GM21423 (cell line): ENCODE results near the gene STX1B.
"Not testable (repeated sequence)": the region's sequence is repeated elsewhere in the genome, so short reads cannot be mapped to it uniquely, and the experiment has no call there.

Experiments
- ATAC-seq: cut with Tn5 transposase; IDR thresholded peaks from one replicate; pipeline ENCODE4 v1.9.1; 2021; ENCODE audit warnings: mild to moderate bottlenecking, moderate library complexity; ENCODE audit not compliant: unreplicated experiment

Gene STX1B

DNA sequence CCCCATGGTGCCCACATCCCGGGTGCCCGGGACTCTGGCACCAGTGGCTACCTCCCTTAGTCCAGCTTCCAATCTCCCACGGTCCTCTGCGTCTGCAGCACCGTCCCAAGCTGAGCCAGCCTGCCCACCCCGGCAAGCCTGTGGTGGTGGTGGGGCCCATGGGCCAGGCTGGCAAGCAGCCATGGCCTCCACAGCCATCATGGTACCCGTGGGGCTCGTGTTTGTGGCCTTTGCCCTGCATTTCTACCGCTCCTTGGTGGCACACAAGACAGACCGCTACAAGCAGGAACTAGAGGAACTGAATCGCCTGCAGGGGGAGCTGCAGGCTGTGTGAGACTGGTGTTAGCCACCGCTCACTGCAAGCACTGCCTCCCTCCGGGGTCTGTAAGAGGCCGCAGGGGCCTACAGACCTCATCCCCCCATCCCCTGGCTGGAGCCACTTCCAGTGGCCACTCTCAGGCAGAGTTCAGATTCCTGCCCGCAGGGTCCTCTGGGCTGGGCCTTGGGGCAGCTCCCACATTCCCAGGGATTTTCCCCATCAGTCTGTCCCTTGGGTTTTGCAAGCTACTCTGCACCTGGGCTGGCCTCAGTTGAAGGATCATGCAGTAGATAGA lies 56.8 kb downstream of the STX1B start:
- ATAC-seq, result no peak

DNA sequence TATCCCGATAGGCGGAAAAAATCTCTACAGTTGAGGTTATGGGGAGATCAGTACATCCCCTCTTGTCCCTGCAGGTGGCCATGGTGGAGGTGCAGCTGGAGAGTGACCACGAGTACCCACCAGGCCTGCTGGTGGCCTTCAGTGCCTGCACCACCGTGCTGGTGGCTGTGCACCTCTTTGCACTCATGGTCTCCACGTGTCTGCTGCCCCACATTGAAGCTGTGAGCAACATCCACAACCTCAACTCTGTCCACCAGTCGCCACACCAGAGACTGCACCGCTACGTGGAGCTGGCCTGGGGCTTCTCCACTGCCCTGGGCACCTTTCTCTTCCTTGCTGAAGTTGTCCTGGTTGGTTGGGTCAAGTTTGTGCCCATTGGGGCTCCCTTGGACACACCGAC lies 57.3 kb downstream of the STX1B start:
- no peak for ATAC-seq

DNA sequence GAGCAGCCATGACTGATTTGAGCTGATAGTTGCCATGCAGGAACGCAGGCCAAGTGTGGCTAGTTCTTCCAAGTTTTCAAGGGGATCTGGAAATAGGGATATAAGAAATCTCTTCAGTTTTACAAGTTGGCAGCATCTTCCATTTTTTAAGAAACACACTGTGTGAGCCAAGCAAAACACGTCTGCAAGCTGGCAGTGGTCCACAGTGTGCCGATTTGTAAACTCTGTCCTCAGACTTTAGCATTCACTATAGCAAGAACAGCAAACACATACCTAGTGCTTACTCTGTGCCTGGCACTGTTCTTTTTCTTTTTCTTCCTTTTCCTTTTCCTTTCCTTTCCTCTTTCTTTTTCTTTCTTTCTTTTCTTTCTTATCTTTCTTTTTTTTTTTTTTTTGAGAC lies 58.7 kb downstream of the STX1B start:
- ATAC-seq, result no peak

DNA sequence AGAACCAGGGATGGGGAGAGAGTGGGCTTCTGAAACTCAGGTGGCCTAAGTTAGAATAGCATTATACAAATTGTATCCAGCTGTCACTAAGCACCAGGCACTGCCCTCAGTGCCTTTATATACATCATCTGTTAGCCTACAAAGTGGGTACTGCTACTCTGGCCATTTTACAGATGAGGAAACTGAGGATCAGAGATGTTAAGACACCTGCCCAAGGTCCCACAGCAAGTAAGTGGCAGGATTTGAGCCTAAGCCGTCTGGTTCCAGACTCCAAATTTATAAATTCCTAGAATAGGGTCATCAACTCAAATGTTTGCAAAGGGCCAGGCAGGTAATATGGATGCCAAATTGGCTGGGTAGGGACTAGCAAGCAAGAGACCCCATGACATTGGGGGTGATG lies 59.2 kb downstream of the STX1B start:
- no peak for ATAC-seq

DNA sequence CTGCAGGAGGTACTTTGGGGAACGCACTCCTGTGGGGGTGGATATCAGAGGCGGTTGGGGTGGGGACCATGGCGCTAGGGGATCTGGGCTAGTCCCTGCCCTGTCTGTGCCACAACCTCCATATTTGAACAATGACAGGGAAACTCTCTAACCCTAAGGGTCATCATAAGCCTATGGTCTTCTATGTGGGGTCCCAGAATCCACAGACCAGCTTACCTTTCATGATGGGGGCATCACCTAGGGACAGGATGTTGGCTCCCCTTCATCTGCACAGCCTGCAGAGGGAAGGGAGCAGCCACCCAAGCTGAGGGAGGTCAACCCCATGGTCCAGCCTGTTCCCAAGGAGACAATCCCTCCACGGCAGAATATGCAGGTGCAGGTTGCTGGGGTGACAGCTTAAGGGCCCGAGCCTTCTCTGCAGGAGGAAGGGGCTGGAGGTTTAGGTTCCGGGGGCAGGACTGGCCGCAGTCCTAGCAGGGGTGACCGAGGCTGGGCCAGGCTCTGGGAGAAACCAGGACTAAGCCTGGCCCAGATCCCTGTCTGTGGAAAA lies 59.8 kb downstream of the STX1B start:
- peak; percentile 4 for ATAC-seq

DNA sequence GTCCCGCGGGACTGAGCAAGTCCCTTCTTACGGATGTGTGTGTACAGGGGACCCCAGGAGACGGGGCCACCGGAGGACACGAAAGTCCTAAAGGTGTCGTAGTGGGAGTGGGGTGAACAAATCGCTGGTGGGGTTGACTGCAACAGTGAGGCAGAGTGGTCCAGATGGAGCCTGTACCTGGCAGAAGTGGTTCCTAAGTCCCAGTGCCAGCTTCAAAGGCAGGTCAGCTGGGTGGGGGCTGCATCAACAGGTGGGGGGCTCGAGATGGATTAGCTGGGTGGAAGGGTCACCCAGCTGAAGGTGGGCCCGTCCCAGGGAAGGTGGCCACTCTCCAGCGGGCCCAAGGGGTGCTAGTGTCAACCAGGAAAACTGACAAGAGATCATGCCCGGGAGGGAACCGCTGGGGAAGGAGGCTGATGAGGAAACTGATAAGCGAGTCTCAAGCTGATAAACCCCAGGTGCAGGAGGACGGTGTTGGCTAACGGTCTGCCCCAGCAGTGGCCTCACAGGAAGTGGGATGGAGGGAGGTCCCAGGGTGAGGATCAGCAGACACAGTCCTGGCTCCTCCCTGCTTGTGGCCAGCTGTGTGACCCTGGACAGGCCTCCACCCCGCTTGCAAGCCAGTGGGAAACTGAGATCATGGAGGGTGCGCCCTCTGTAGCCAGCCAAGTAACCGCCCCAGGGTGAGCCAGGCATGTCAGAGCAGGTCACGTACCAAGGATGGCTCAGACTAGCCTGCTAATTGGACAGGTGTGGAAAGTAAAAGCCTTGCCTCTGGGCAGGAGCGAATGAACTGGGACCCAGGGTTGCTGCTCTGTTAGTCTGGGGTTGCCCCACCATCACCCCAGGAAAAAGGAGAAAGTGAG lies 60.6 kb downstream of the STX1B start:
- peak; percentile 55 for ATAC-seq

DNA sequence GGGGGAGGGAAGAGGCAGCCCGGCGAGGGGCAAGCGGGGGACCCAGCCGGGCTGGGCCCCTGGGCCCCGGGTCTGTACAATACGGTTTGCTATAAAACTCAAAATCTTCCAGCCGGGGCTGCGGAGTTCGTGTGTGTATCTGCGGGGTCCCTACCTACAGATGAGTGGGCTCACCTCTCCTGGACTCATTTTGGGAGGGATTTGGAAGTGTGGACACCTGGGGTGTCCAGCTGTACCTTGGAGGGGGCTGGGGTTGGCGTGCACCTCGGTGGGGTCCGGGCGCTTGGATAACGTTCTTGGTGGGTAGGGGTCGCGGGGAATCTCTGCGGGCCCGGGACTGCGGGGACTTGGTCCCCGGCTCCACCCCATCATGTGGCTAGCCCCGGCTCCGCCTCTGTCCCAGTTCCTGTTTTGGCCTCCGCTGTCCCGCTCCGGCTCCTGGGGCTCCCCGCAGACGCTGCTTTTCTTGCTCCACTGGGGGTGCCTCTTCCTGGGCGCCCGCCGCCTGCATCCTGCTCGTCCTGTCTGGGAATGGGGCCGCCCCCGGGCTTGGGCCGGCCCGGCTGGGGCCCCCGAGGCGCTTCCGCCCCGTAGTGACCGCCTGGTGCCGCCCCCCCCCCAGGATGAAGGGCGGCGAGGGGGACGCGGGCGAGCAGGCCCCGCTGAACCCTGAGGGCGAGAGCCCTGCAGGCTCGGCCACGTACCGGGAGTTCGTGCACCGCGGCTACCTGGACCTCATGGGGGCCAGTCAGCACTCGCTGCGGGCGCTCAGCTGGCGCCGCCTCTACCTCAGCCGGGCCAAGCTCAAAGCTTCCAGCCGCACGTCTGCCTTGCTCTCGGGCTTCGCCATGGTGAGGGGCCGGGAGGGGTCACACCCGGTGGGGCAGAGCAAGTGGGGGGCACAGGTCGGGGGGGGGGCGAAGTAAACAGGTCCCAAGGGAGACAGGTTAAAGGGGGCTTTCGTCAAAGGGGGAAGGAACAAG lies 61.5 kb downstream of the STX1B start, which contains the start of gene ORAI3:
TSS of gene ORAI3 (plus strand) at position 402 of the 983 bp plus-strand sequence. CDS start at position 624, 222 bp downstream.
- peak; percentile 61 for ATAC-seq

DNA sequence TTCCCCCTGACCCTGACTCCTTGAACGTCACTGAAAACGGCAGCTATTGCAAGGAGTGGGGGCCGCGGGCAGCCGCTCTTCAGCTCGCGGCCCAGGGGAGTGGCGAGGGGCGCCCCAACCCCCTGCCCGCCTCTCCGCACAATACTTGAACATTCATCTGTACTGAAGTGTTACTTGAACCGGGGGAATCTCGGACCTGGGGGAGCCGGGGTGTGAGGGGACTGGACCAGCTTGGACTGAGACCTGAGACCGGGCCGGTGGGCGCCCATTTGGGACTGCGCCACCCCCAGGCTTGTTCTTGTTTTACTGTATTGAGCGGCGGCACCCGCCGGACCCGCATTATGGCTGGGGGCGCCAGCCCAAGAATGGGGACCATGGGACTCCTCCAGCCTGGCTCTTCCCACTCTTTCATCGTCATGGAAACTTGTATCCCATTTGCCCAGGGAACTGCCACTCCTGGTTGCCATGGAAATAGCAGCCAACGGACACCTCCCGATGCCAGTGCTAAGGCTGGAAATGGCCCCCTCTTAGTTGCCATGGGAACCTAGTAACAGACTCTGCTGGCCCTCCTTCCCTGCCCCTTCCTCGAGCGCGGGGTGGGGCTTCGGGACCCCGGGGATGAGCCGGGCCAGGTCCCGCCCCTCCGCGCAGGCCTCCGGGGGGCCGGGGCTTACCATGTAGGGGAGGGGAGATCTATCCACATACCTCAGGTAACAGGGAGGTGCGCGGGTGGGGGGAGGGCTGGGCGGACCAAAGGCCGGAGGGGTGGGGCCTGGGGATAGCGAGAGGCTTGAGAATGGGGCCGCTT lies 62.4 kb downstream of the STX1B start:
- no peak for ATAC-seq

DNA sequence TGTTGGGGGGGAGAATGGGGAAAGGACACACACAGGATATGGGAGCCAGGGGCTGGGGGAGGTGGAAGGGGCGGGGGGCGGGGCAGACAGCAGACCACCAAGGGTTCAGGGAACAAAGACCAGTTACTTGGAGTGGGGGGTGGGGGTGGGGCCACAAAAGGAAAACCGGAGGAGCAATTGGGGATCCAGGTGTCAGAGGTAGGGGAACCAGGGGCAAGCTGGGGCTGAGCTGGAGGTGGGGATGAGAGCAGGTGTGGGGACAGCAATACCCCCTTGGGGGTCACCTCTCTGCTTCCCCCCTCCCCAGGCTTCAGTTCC lies 62.9 kb downstream of the STX1B start:
- ATAC-seq, result no peak

DNA sequence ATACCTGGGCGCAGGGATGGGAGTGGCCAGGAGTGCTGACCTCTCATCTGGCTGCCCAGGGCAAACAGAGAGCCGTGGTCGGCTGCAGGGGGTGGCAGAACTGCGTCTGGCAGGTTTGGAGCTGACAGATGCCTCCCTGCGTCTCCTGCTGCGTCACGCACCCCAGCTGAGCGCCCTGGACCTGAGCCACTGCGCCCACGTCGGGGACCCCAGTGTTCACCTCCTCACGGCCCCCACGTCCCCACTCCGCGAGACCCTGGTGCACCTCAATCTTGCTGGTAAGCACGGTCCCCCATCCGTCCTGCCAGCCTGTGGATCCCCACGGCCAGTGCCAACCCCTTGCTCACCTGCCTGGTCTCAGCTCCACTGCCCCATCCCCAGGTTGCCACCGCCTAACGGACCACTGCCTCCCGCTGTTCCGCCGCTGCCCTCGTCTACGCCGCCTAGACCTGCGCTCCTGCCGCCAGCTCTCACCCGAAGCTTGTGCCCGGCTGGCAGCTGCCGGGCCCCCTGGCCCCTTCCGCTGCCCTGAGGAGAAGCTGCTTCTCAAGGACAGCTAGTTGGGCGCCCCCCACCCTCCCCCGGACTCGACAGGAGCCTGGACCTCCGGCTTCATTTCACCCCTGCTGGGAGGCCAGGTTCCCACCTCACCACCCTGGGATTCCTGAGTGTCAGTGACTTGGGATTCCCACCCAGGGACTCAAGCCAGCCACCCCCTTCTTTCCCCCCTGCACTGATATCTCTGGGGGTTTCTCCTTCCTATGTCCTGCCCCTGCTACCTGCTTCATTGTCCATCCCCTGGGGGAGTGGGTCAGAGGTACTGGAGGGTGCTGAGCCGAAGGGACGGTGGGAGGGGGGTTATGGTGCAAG lies 63.5 kb downstream of the STX1B start:
- no peak for ATAC-seq

DNA sequence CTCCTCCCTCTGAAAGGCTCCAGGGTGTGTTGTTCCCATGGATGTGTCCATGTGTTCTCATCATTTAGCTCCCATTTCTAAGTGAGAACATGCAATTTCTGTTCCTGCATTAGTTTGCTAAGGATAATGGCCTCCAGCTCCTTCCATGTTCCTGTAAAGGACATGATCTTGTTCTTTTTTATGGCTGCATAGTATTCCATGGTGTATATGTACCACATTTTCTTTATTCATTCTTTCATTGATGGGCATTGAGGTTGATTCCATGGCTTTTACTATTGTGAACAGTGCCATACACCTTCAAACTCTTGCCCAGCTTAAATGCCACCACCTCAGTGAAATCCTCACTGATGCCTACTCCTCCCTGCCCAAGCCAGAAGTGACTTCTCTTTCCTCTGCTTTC lies 66.1 kb downstream of the STX1B start:
- ATAC-seq, result no peak

DNA sequence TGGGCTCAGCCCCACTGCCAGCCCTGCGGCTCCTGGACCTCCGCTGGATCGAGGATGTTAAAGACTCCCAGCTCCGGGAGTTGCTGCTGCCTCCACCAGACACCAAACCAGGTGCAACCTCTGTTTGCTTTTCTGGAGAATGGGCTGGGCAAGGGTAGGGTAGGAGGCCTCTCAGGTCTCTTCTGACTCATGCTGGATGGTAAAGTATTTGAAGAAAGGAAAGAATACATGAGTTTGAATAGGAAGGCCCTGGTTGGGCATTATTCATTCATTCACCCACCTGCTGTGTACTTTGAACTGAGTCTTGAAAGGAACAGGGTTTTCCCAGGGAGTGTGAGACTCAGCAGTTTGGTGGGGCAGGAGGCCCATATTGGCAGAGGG lies 68.0 kb downstream of the STX1B start:
- ATAC-seq, result no peak

DNA sequence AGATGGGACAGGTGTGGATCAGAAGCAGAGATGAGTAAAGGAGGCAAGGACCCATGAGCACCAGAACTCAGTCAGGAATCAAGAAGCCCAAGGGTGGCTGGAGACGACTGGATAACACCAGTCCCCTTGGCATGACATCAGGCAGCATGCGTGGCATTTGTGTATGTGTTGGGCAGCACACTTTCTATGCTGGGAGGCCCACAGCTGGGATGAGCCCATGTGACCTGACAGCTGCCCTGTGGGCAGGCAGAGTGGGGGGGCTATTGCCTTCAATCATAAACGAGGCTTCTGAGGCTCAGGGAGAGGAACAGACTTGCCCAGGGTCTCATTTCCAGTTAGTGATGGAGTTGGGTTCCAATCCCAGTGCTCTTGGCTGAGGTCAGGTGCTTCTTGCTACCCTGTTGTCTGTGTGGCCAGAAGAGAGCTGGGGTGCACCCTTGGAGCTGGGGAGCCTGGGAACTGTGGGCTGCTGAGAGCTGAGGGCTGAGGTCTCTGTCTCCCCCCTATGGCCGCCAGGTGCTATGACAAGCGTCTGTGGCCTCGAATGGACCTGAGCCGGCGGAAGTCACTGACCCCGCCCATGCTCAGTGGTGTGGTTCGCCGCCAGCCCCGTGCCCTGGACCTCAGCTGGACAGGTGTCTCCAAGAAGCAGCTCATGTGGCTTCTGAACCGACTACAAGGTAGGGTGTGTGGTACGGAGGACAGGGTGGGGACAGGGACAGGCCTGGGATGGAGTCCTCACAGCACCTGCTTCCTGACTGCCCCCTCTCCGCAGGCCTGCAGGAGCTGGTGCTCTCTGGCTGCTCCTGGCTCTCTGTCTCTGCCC lies 68.6 kb downstream of the STX1B start:
- ATAC-seq, result peak; percentile 84

DNA sequence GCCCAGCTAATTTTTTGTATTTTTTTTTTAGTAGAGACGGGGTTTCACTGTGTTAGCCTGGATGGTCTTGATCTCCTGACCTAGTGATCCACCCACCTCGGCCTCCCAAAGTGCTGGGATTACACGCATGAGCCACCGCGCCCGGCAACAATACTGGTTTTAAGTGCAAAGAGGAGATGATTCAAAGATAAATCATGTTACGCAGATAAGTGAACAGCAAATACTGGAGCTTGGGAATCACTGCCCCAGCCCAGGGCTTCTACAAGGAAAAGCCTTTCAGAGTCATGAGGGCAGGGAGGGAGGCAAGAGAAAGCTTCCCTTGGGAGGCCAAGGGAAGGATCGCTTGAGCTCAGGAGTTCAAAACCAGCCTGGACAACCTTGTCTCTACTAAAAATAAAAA lies 70.9 kb downstream of the STX1B start:
- not testable (repeated sequence) for ATAC-seq
